Endothelial cell (in vitro differentiated cells): ENCODE data around the gene DIO3. TPM values are rescaled to one million over a fixed set of nuclear protein-coding genes. Genes with fewer than 3 reads are reported as not detected.

ENCODE experiments used
- DNase-seq: peaks from one replicate; pipeline ENCODE4 v3.0.0; 2021; ENCODE audit warnings: low spot score
- H3K27ac Mint-ChIP-seq: one replicate; pipeline ENCODE4 v1.8.0; 2021; ENCODE audit warnings: mixed read lengths, inconsistent platforms; ENCODE audit not compliant: unreplicated experiment
- H3K27me3 Mint-ChIP-seq: one replicate; pipeline ENCODE4 v1.8.0; 2021; ENCODE audit warnings: mild to moderate bottlenecking, moderate library complexity, mixed read lengths, inconsistent platforms; ENCODE audit not compliant: unreplicated experiment
- H3K36me3 Mint-ChIP-seq: one replicate; pipeline ENCODE4 v1.8.0; 2021; ENCODE audit warnings: mild to moderate bottlenecking, low read depth, mixed read lengths, inconsistent platforms; ENCODE audit not compliant: unreplicated experiment
- H3K4me1 Mint-ChIP-seq: one replicate; pipeline ENCODE4 v1.8.0; 2021; ENCODE audit warnings: mild to moderate bottlenecking, mixed read lengths, inconsistent platforms; ENCODE audit not compliant: unreplicated experiment
- H3K4me3 Mint-ChIP-seq: one replicate; pipeline ENCODE4 v1.8.0; 2021; ENCODE audit warnings: mild to moderate bottlenecking, mixed read lengths, inconsistent platforms; ENCODE audit not compliant: unreplicated experiment
- H3K9me3 Mint-ChIP-seq: one replicate; pipeline ENCODE4 v1.8.0; 2021; ENCODE audit warnings: mixed read lengths, inconsistent platforms; ENCODE audit not compliant: unreplicated experiment
- CTCF ChIP-seq: fragments of 200-600 bp; sonication (generic); IDR thresholded peaks from one replicate; pipeline ENCODE4 v1.5.0; 2021; ENCODE audit warnings: antibody characterized with exemption; ENCODE audit not compliant: unreplicated experiment
- total RNA-seq: library from RNA; stranded (reverse); fragmentation: NEBNext Ultra II Directional; extraction: Animal tissue kit (Norgen Biotek cat#: 25700); gene quantifications from one replicate; pipeline ENCODE4 v1.2.1, GENCODE V29; 2021; ENCODE audit not compliant: unreplicated experiment

The DIO3 gene
- total RNA-seq, 1 donor from 2014 or later = 6.1 TPM

GRCh38 chr14:101561897-101562490 lies 699 bp downstream of the DIO3 start:
- no peak for DNase-seq
- no peak for TF ChIP-seq CTCF
- H3K36me3 Mint-ChIP-seq = peaks cover 4% of the 10 kb centered on the region
- H3K4me1 Mint-ChIP-seq = peaks cover 25% of the 10 kb centered on the region
- no peaks in the 10 kb centered on the region for H3K9me3 Mint-ChIP-seq
- H3K4me3 Mint-ChIP-seq = peak overlapping the region; percentile 71
- H3K27ac Mint-ChIP-seq = no peak overlapping the region
- H3K27me3 Mint-ChIP-seq = peaks cover 38% of the 10 kb centered on the region

GRCh38 chr14:101562659-101563351 lies 1.5 kb downstream of the DIO3 start:
- peaks cover 32% of the 10 kb centered on the region for H3K27me3 Mint-ChIP-seq
- peaks cover 4% of the 10 kb centered on the region for H3K36me3 Mint-ChIP-seq
- no peaks in the 10 kb centered on the region for H3K9me3 Mint-ChIP-seq
- peaks cover 25% of the 10 kb centered on the region for H3K4me1 Mint-ChIP-seq
- no peak for TF ChIP-seq CTCF
- no peak overlapping the region for H3K27ac Mint-ChIP-seq
- H3K4me3 Mint-ChIP-seq = peak overlapping the region; percentile 63
- DNase-seq = no peak

- DNase-seq = no peak
- Mint-ChIP-seq H3K4me1 (peaks cover 30% of the 10 kb centered on the region), H3K36me3 (peaks cover 4% of the 10 kb centered on the region), H3K4me3 (peak overlapping the region; percentile 63), H3K9me3 (no peaks in the 10 kb centered on the region), H3K27me3 (peaks cover 34% of the 10 kb centered on the region), H3K27ac (no peak overlapping the region)
- no peak for TF ChIP-seq CTCF
These were observed 2.0 kb downstream of the DIO3 start for GRCh38 chr14:101563352-101563653.

GRCh38 chr14:101563654-101564443 lies 2.6 kb downstream of the DIO3 start:
- H3K4me1 Mint-ChIP-seq = peaks cover 32% of the 10 kb centered on the region
- TF ChIP-seq CTCF = no peak
- H3K9me3 Mint-ChIP-seq = no peaks in the 10 kb centered on the region
- H3K36me3 Mint-ChIP-seq = peaks cover 4% of the 10 kb centered on the region
- no peak overlapping the region for H3K27ac Mint-ChIP-seq
- DNase-seq = no peak
- H3K4me3 Mint-ChIP-seq = peak overlapping the region; percentile 71
- peaks cover 31% of the 10 kb centered on the region for H3K27me3 Mint-ChIP-seq

- no peak for DNase-seq
- Mint-ChIP-seq H3K36me3 (peaks cover 4% of the 10 kb centered on the region), H3K4me3 (peak overlapping the region; percentile 71), H3K4me1 (peaks cover 34% of the 10 kb centered on the region), H3K9me3 (no peaks in the 10 kb centered on the region), H3K27ac (no peak overlapping the region), H3K27me3 (peaks cover 31% of the 10 kb centered on the region)
- no peak for TF ChIP-seq CTCF
These were observed 3.1 kb downstream of the DIO3 start for GRCh38 chr14:101564444-101564776.
